SK-N-SH treated with all-trans-retinoic acid at 6 μM for 48 hours (cell line): Measurements from ENCODE around the gene CFDP1.

ENCODE experiments used
- ARNTL ChIP-seq: fragments of 450-650 bp; formaldehyde crosslinking; IDR thresholded peaks from 2 replicates; pipeline ENCODE4 v1.5.0; 2020; ENCODE audit warnings: low read depth, mild to moderate bottlenecking, moderate library complexity, borderline replicate concordance
- OSR1 ChIP-seq: fragments of 250-450 bp; sonication (Bioruptor Pico); IDR thresholded peaks from 2 replicates; pipeline ENCODE4 v1.8.0; 2022; ENCODE audit warnings: moderate library complexity, mild to moderate bottlenecking, inconsistent platforms
- PPARA ChIP-seq: fragments of 250-450 bp; sonication (Bioruptor Pico); IDR thresholded peaks from 2 replicates; pipeline ENCODE4 v1.5.0; 2020; ENCODE audit warnings: mild to moderate bottlenecking, borderline replicate concordance
- RARB ChIP-seq: fragments of 250-450 bp; sonication (Bioruptor Pico); IDR thresholded peaks from 2 replicates; pipeline ENCODE4 v1.8.0; 2021; ENCODE audit warnings: mild to moderate bottlenecking, moderate library complexity
- SNAI2 ChIP-seq: fragments of 250-450 bp; sonication (Bioruptor Pico); IDR thresholded peaks from 2 replicates; pipeline ENCODE4 v1.5.0; 2020; ENCODE audit warnings: mild to moderate bottlenecking, moderate library complexity
- TOX ChIP-seq: fragments of 250-450 bp; sonication (Bioruptor Pico); IDR thresholded peaks from 2 replicates; pipeline ENCODE4 v1.8.0; 2021; ENCODE audit warnings: mild to moderate bottlenecking, moderate library complexity, borderline replicate concordance
- ZFP3 ChIP-seq: fragments of 250-450 bp; sonication (Bioruptor Pico); IDR thresholded peaks from 2 replicates; pipeline ENCODE4 v1.5.0; 2020; ENCODE audit warnings: mild to moderate bottlenecking, moderate library complexity
- ZFP30 ChIP-seq: fragments of 450-650 bp; formaldehyde crosslinking; IDR thresholded peaks from 2 replicates; pipeline ENCODE4 v1.5.0; 2022; ENCODE audit warnings: mild to moderate bottlenecking, moderate library complexity
- ZNF565 ChIP-seq: fragments of 450-650 bp; formaldehyde crosslinking; conservative IDR thresholded peaks from 2 replicates; pipeline ENCODE4 v1.5.0; 2020; ENCODE audit warnings: low read depth, mild to moderate bottlenecking, moderate library complexity
- ZNF70 ChIP-seq: fragments of 450-650 bp; formaldehyde crosslinking; IDR thresholded peaks from 2 replicates; pipeline ENCODE4 v1.5.0; 2020; ENCODE audit warnings: mild to moderate bottlenecking, moderate library complexity
- TF ChIP-seq, protein P1 (sequence below): fragments of 250-450 bp; sonication (Bioruptor Pico); IDR thresholded peaks from 2 replicates; pipeline ENCODE4 v1.5.1; 2021; ENCODE audit warnings: mild to moderate bottlenecking, moderate library complexity
- TF ChIP-seq, protein P2 (sequence below): fragments of 250-450 bp; sonication (Bioruptor Pico); IDR thresholded peaks from 2 replicates; pipeline ENCODE4 v1.5.0; 2020; ENCODE audit warnings: mild to moderate bottlenecking, moderate library complexity
- TF ChIP-seq, protein P3 (sequence below): fragments of 250-450 bp; sonication (Bioruptor Pico); IDR thresholded peaks from 2 replicates; pipeline ENCODE4 v1.8.0; 2020; ENCODE audit warnings: mild to moderate bottlenecking, moderate library complexity, borderline replicate concordance
- TF ChIP-seq, protein P4 (sequence below): fragments of 250-450 bp; sonication (Bioruptor Pico); IDR thresholded peaks from 2 replicates; pipeline ENCODE4 v1.5.1; 2020; ENCODE audit warnings: low read depth, mild to moderate bottlenecking, moderate library complexity

DNA sequence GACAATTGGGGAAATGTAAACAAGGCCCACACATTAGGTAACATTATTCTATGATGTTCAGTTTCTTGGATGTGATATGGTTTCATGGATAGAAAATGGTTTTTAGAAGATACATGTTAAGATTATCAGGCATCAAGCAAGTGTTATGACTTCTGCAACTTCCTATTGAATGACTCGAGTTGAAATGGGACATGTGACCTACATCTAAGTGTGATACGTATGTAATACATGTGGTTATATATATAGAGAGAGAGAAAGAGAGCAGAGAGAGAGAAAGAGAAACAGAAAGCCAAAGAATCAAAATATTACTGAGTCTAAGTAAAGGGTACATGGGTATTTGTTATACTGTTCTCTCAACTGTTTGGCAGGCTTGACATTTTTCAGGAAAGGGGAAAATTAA lies 29.5 kb upstream of the CFDP1 start:
- TF ChIP-seq, protein P1, sequence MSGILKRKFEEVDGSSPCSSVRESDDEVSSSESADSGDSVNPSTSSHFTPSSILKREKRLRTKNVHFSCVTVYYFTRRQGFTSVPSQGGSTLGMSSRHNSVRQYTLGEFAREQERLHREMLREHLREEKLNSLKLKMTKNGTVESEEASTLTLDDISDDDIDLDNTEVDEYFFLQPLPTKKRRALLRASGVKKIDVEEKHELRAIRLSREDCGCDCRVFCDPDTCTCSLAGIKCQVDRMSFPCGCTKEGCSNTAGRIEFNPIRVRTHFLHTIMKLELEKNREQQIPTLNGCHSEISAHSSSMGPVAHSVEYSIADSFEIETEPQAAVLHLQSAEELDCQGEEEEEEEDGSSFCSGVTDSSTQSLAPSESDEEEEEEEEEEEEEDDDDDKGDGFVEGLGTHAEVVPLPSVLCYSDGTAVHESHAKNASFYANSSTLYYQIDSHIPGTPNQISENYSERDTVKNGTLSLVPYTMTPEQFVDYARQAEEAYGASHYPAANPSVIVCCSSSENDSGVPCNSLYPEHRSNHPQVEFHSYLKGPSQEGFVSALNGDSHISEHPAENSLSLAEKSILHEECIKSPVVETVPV (CRISPR knock-in tag) = no peak
- TF ChIP-seq, protein P2, sequence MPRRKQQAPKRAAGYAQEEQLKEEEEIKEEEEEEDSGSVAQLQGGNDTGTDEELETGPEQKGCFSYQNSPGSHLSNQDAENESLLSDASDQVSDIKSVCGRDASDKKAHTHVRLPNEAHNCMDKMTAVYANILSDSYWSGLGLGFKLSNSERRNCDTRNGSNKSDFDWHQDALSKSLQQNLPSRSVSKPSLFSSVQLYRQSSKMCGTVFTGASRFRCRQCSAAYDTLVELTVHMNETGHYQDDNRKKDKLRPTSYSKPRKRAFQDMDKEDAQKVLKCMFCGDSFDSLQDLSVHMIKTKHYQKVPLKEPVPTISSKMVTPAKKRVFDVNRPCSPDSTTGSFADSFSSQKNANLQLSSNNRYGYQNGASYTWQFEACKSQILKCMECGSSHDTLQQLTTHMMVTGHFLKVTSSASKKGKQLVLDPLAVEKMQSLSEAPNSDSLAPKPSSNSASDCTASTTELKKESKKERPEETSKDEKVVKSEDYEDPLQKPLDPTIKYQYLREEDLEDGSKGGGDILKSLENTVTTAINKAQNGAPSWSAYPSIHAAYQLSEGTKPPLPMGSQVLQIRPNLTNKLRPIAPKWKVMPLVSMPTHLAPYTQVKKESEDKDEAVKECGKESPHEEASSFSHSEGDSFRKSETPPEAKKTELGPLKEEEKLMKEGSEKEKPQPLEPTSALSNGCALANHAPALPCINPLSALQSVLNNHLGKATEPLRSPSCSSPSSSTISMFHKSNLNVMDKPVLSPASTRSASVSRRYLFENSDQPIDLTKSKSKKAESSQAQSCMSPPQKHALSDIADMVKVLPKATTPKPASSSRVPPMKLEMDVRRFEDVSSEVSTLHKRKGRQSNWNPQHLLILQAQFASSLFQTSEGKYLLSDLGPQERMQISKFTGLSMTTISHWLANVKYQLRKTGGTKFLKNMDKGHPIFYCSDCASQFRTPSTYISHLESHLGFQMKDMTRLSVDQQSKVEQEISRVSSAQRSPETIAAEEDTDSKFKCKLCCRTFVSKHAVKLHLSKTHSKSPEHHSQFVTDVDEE (CRISPR knock-in tag) = no peak
- no peak for TF ChIP-seq TOX
- TF ChIP-seq ZFP30 (CRISPR knock-in tag) = no peak
- no peak for TF ChIP-seq ZNF70
- no peak for TF ChIP-seq ARNTL
- TF ChIP-seq, protein P3, sequence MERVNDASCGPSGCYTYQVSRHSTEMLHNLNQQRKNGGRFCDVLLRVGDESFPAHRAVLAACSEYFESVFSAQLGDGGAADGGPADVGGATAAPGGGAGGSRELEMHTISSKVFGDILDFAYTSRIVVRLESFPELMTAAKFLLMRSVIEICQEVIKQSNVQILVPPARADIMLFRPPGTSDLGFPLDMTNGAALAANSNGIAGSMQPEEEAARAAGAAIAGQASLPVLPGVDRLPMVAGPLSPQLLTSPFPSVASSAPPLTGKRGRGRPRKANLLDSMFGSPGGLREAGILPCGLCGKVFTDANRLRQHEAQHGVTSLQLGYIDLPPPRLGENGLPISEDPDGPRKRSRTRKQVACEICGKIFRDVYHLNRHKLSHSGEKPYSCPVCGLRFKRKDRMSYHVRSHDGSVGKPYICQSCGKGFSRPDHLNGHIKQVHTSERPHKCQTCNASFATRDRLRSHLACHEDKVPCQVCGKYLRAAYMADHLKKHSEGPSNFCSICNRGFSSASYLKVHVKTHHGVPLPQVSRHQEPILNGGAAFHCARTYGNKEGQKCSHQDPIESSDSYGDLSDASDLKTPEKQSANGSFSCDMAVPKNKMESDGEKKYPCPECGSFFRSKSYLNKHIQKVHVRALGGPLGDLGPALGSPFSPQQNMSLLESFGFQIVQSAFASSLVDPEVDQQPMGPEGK (CRISPR knock-in tag) = no peak
- no peak for TF ChIP-seq ZNF565 (CRISPR knock-in tag)
- no peak for TF ChIP-seq RARB (CRISPR knock-in tag)
- no peak for TF ChIP-seq ZFP3
- no peak for TF ChIP-seq SNAI2 (CRISPR knock-in tag)
- no peak for TF ChIP-seq OSR1 (CRISPR knock-in tag)
- TF ChIP-seq, protein P4, sequence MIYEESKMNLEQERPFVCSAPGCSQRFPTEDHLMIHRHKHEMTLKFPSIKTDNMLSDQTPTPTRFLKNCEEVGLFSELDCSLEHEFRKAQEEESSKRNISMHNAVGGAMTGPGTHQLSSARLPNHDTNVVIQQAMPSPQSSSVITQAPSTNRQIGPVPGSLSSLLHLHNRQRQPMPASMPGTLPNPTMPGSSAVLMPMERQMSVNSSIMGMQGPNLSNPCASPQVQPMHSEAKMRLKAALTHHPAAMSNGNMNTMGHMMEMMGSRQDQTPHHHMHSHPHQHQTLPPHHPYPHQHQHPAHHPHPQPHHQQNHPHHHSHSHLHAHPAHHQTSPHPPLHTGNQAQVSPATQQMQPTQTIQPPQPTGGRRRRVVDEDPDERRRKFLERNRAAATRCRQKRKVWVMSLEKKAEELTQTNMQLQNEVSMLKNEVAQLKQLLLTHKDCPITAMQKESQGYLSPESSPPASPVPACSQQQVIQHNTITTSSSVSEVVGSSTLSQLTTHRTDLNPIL = no peak
- TF ChIP-seq PPARA (CRISPR knock-in tag) = no peak
